Adrenal gland (tissue), 19 donors: ENCODE data around the gene CEP43. TPM values are rescaled to one million over a fixed set of nuclear protein-coding genes. Genes with fewer than 3 reads are reported as not detected.

Experiments used
- DNase-seq, 7 donors: peaks; one replicate each; pipeline ENCODE4 v3.0.0-alpha.2; 2019 to 2020
- H3K27ac ChIP-seq, 5 donors: fragments of 200-600 bp; sonication (generic) in 4 of 5; 1 replicate in 3 of 5; 2 replicates in 2 of 5; pipeline versions ENCODE4 v1.5.1 to v1.8.0; 2016 to 2020; ENCODE audit warnings: mild to moderate bottlenecking in 1 of 5
- H3K27me3 ChIP-seq: fragments of 200-600 bp; 2 replicates; pipeline ENCODE4 v1.8.0; 2021
- H3K36me3 ChIP-seq, 2 donors: fragments of 200-600 bp; replicated peaks in 1 of 2; 1 replicate in 1 of 2; 2 replicates in 1 of 2; pipeline versions ENCODE4 v1.5.1 to v1.8.0; 2018 to 2022
- H3K4me1 ChIP-seq, 2 donors: fragments of 200-600 bp; replicated peaks in 1 of 2; 1 replicate in 1 of 2; 2 replicates in 1 of 2; pipeline versions ENCODE4 v1.5.1 to v1.8.0; 2018 to 2021
- H3K4me3 ChIP-seq, 4 donors: fragments of 200-600 bp; sonication (generic) in 3 of 4; one replicate each; pipeline ENCODE4 v1.5.1; 2016 to 2018
- H3K9me3 ChIP-seq, 3 donors: fragments of 200-600 bp; sonication (generic) in 1 of 3; replicated peaks in 1 of 3; 1 replicate in 2 of 3; 2 replicates in 1 of 3; pipeline versions ENCODE4 v1.5.1 to v1.8.0; 2016 to 2021
- POLR2A ChIP-seq, 2 donors: fragments of 450-650 bp; IDR thresholded peaks; one replicate each; pipeline ENCODE4 v1.6.1; 2017; ENCODE audit warnings: antibody characterized with exemption in 2 of 2, mild to moderate bottlenecking in 2 of 2, moderate library complexity in 1 of 2
- WGBS, 4 donors: extraction: QIAGEN DNeasy Blood & Tissue Kit in 2 of 4; methylation state at CpG; one replicate each; pipeline versions ENCODE4 v1.1.5 to v1.1.7; 2013 to 2017; 5-methylcytosine and 5-hydroxymethylcytosine counted together
- intact Hi-C, 2 donors: fragments of 100-400 bp; cut with DNase I; formaldehyde crosslinking; loops; one replicate each; pipeline versions ENCODE4 v1.14.1 to v1.15.0; 2022 to 2023
- long read RNA-seq, 10 donors: library from polyadenylated mRNA in 3 of 10; unstranded in 2 of 10; stranded (forward) in 1 of 10; transcript quantifications; one replicate each; pipeline ENCODE4 v2.0.0 and lab custom pipeline, GENCODE V29; 2021 to 2026
- polyA plus RNA-seq, 3 donors: library from polyadenylated mRNA; stranded (reverse); fragments of 200-250 nt in 2 of 3; fragments of 350-450 nt in 1 of 3; fragmentation: Illumina TruSeq in 1 of 3; extraction: RNeasy Lipid Tissue Mini Kit (QIAGEN cat#74804) in 1 of 3; gene quantifications; one replicate each; pipeline ENCODE4 v1.2.3, GENCODE V29; 2013 to 2014
- total RNA-seq, 9 donors: library from RNA; depleted of rRNA in 4 of 9; stranded (reverse); fragments of >200 nt in 4 of 9; fragments of 120-200 nt in 1 of 9; fragmentation: NEBNext Ultra II Directional in 1 of 9; extraction: Animal tissue kit (Norgen Biotek cat#: 25700) in 1 of 9; gene quantifications; one replicate each; pipeline versions ENCODE4 v1.1.0 to v1.2.4, GENCODE V29; 2013 to 2023
- TF ChIP-seq, protein P1 (sequence below), 6 experiments: fragments of 450-650 bp in 4 of 6; fragments of 200-600 bp in 2 of 6; sonication (generic) in 1 of 6; IDR thresholded peaks; 1 replicate in 5 of 6; 2 replicates in 1 of 6; pipeline versions ENCODE4 v1.5.1 to v1.8.0; 2016 to 2021; ENCODE audit warnings: antibody characterized with exemption in 6 of 6, mild to moderate bottlenecking in 2 of 6, moderate library complexity in 1 of 6
- donor health status: healthy with polysubstance abuse.
- donor health status: Bipolar disorder and iron deficiency.
- donor health status: DM: yes; HTN: yes; CAD: no.
- donor health status: DM: no; HTN: no; CAD: no.
- donor health status: DM: no; HTN: no; CAD: no.
- donor health status: DM: yes; HTN: yes; CAD: no.

Gene CEP43, protein sequence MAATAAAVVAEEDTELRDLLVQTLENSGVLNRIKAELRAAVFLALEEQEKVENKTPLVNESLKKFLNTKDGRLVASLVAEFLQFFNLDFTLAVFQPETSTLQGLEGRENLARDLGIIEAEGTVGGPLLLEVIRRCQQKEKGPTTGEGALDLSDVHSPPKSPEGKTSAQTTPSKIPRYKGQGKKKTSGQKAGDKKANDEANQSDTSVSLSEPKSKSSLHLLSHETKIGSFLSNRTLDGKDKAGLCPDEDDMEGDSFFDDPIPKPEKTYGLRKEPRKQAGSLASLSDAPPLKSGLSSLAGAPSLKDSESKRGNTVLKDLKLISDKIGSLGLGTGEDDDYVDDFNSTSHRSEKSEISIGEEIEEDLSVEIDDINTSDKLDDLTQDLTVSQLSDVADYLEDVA
- 10 to 100 TPM; 12.7 to 36.7 (median 18.6) TPM for total RNA-seq
- polyA plus RNA-seq: 10 to 100 TPM; 10.1 to 20.5 (median 12.9) TPM
- long read RNA-seq, donor 1, full-length matches to known transcripts: 7 of 7 reads
- long read RNA-seq, donor 1, partial matches to known transcripts: 0 of 7 reads
- long read RNA-seq, donor 1, other reads (novel, unspliced or antisense): 0 of 7 reads
- long read RNA-seq, donor 2, partial matches to known transcripts: 0 of 1 reads
- long read RNA-seq, donor 2, other reads (novel, unspliced or antisense): 0 of 1 reads
- long read RNA-seq, donor 3: 0 reads
- long read RNA-seq, donor 4, full-length matches to known transcripts: 8 of 9 reads
- long read RNA-seq, donor 4, partial matches to known transcripts: 1 of 9 reads
- long read RNA-seq, donor 4, other reads (novel, unspliced or antisense): 0 of 9 reads
- long read RNA-seq, donor 5, full-length matches to known transcripts: 11 of 11 reads
- long read RNA-seq, donor 5, partial matches to known transcripts: 0 of 11 reads
- long read RNA-seq, donor 5, other reads (novel, unspliced or antisense): 0 of 11 reads
- long read RNA-seq, donor 6, full-length matches to known transcripts: 7 of 9 reads
- long read RNA-seq, donor 6, partial matches to known transcripts: 0 of 9 reads
- long read RNA-seq, donor 6, other reads (novel, unspliced or antisense): 2 of 9 reads
- long read RNA-seq, donor 7, partial matches to known transcripts: 6 of 7 reads
- long read RNA-seq, donor 7, other reads (novel, unspliced or antisense): 0 of 7 reads
- long read RNA-seq, donor 8, full-length matches to known transcripts: 5 of 5 reads
- long read RNA-seq, donor 8, partial matches to known transcripts: 0 of 5 reads
- long read RNA-seq, donor 8, other reads (novel, unspliced or antisense): 0 of 5 reads
- long read RNA-seq, donor 9, partial matches to known transcripts: 0 of 3 reads
- long read RNA-seq, donor 9, other reads (novel, unspliced or antisense): 0 of 3 reads
- long read RNA-seq, donor 10, full-length matches to known transcripts: 2 of 2 reads
- long read RNA-seq, donor 10, partial matches to known transcripts: 0 of 2 reads
- long read RNA-seq, donor 10, other reads (novel, unspliced or antisense): 0 of 2 reads

DNA sequence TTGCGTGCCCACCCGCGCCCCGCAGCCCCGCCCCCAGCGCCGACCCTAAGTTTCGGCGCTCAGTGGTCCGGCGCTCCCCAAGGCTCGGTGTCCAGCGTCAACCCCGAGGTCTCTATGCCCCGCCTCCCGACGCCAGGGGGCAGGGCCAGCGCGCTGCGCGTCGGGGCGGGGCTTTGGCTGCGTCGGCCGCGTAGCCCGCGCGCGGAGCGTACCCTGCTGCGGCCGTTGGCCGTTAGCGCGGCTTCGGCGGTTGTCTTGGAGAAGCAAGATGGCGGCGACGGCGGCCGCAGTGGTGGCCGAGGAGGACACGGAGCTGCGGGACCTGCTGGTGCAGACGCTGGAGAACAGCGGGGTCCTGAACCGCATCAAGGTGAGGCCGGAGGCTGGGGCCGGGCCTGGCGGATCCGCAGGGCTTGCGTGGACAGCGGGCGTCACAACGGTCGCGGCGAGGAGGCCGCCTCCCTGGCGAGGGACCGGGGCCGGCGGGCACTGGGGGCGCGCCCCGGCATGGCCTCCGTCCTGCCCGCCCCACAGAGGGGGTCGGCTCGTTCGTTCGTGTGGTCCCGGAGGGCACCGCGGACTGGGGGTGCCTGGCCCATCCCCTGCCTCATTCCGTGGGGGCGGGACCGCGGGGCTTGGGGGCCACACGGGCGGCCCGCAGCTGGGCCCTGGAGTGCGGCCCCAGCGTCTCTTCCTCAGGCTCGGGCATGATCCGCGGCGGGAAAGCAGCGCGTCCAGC, at the start of gene CEP43:
Gene CEP43, plus strand, starts transcription at position 253 of the 739 bp plus-strand sequence. Its CDS starts 16 bp downstream, at position 269.
- intact Hi-C loops: loop anchor here (5.0 to 10.0 kb wide), 2 partner anchors 143 to 145 kb away; no protein-coding TSS in a partner anchor
- Histone ChIP-seq H3K9me3 (no peaks in the 10 kb centered on the region), H3K27me3 (no peaks in the 10 kb centered on the region), H3K4me3 (peak within 1 kb of the TSS; percentile 81 to 97 (median 86)), H3K36me3 (no peaks in the 10 kb centered on the region), H3K4me1 (peaks cover 3 to 32% of the 10 kb centered on the region in 2 donors), H3K27ac (peak within 1 kb of the TSS in 4 of 5 donors; percentile 60 to 77 (median 70))
- TF ChIP-seq POLR2A (IDR thresholded peaks at IDR 0.05): peak; percentile 29 to 54
- TF ChIP-seq, protein P1, sequence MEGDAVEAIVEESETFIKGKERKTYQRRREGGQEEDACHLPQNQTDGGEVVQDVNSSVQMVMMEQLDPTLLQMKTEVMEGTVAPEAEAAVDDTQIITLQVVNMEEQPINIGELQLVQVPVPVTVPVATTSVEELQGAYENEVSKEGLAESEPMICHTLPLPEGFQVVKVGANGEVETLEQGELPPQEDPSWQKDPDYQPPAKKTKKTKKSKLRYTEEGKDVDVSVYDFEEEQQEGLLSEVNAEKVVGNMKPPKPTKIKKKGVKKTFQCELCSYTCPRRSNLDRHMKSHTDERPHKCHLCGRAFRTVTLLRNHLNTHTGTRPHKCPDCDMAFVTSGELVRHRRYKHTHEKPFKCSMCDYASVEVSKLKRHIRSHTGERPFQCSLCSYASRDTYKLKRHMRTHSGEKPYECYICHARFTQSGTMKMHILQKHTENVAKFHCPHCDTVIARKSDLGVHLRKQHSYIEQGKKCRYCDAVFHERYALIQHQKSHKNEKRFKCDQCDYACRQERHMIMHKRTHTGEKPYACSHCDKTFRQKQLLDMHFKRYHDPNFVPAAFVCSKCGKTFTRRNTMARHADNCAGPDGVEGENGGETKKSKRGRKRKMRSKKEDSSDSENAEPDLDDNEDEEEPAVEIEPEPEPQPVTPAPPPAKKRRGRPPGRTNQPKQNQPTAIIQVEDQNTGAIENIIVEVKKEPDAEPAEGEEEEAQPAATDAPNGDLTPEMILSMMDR (IDR thresholded peaks at IDR 0.05): peak in 2 of 6 experiments; percentile 8 to 45
- WGBS, 4 donors: 0 to 1% methylated on average over 92 to 93 of the region's 93 CpGs; no CpG with 5 or more reads in 2 of the 4 donors
- DNase-seq: peak; percentile 94 to 96 (median 95)

DNA sequence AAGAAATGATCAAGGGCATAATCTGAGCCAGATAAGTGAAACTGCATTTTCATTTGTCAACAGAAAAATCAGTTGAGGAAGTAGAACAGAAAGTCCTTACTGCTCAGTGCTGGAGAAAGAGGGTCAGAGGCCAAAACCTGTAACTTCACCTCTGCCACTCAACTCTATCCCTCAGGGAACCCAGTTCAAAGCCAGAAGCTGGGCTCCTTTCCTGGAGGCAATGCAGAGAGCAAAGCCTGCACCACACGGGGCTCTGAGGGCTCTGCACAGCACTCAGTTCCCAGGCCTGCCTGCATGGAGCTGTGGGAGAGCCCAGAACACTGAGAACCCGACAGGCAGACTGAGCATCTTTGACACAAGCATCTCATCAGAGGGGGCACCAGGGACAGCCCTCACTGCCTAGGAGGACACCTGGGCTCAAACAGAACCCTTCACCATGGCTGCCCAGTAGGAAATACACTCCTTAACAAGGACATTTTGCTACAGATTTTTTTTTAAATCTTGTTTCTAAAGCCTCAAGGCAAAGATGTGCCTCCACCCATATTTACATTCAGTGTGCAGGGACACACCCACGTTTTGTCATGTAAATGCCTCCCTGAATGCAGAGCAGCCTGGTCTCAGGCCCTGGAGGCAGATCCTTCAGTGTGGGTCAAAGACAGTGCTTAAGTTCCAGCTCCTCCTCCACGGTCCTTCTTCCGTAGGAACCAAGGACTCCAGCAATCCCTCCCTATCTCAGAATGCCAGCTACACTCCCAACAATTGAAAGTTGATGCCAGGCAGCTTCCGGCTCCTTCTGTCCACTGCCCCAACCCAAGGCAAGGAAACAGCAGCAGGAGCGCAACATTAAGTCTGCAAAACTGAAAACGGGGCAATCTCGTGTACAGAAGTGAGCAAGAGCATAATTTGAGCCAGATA, 49.4 kb upstream of the CEP43 start:
- intact Hi-C loops: no loop called here
- no peak overlapping the region for H3K4me3 ChIP-seq

More for the DNA sequence above, 49.4 kb upstream of the CEP43 start:
- Histone ChIP-seq H3K27me3 (no peaks in the 10 kb centered on the region), H3K9me3 (no peaks in the 10 kb centered on the region), H3K27ac (peak overlapping the region in 3 of 5 donors; percentile 16 to 75 (median 62)), H3K4me1 (peaks cover 0 to 5% of the 10 kb centered on the region in 2 donors), H3K36me3 (peaks cover 0 to 10% of the 10 kb centered on the region in 2 donors)
- TF ChIP-seq, protein P1 (IDR thresholded peaks at IDR 0.05): no peak
- no peak for TF ChIP-seq POLR2A (IDR thresholded peaks at IDR 0.05)
- no peak for DNase-seq
- 70 to 78% (median 76%) methylated on average over 8 to 9 of the region's 9 CpGs for WGBS, 4 donors
